SJCRH30 (cell line): Measurements from ENCODE around the gene NACC1. TPM values are rescaled to one million over a fixed set of nuclear protein-coding genes. Genes with fewer than 3 reads are reported as not detected.

ENCODE experiments used
- DNase-seq, 2 experiments: peaks; one replicate each; pipeline ENCODE4 v3.0.0-alpha.2; 2015 to 2020
- H3K27ac ChIP-seq: fragments of 250-450 bp; sonication (Bioruptor Pico); 2 replicates; pipeline ENCODE4 v1.5.1; 2020; ENCODE audit warnings: mild to moderate bottlenecking, moderate library complexity
- H3K27me3 ChIP-seq: fragments of 250-450 bp; sonication (Bioruptor Pico); 2 replicates; pipeline ENCODE4 v1.5.1; 2020; ENCODE audit warnings: mild to moderate bottlenecking, moderate library complexity
- H3K36me3 ChIP-seq: fragments of 250-450 bp; sonication (Bioruptor Pico); 2 replicates; pipeline ENCODE4 v1.5.1; 2020; ENCODE audit warnings: mild to moderate bottlenecking, moderate library complexity
- H3K4me1 ChIP-seq: fragments of 250-450 bp; sonication (Bioruptor Pico); 2 replicates; pipeline ENCODE4 v1.5.1; 2020; ENCODE audit warnings: mild to moderate bottlenecking, moderate library complexity
- H3K4me3 ChIP-seq: fragments of 250-450 bp; sonication (Bioruptor Pico); 2 replicates; pipeline ENCODE4 v1.5.1; 2020; ENCODE audit warnings: mild to moderate bottlenecking, moderate library complexity
- H3K9me3 ChIP-seq: fragments of 250-450 bp; sonication (Bioruptor Pico); replicated peaks from 2 replicates; pipeline ENCODE4 v1.5.1; 2020; ENCODE audit warnings: mild to moderate bottlenecking, moderate library complexity
- total RNA-seq: library from RNA; depleted of rRNA; stranded (reverse); fragments of >200 nt; shearing (Covaris generic); gene quantifications from 2 replicates; pipeline ENCODE4 v1.2.3, GENCODE V29; 2014

NACC1 gene
- total RNA-seq, 1 experiment from 2014 or later = 103 TPM

GRCh38 chr19:13150931-13151604, 33.0 kb downstream of the NACC1 start:
- Histone ChIP-seq H3K27me3 (no peaks in the 10 kb centered on the region), H3K36me3 (peaks cover 3% of the 10 kb centered on the region; the same call in 1 of the 2 replicates), H3K9me3 (no peaks in the 10 kb centered on the region), H3K27ac (peak overlapping the region; percentile 56), H3K4me1 (peaks cover 6% of the 10 kb centered on the region; the same call in 1 of the 2 replicates), H3K4me3 (peak overlapping the region; percentile 75)
- peak in 1 of 2 experiments; percentile 42 for DNase-seq

GRCh38 chr19:13151605-13152355, 33.7 kb downstream of the NACC1 start:
- H3K27ac ChIP-seq = peak overlapping the region; percentile 93
- peaks cover 3% of the 10 kb centered on the region; the same call in 1 of the 2 replicates for H3K36me3 ChIP-seq
- H3K9me3 ChIP-seq = no peaks in the 10 kb centered on the region
- H3K27me3 ChIP-seq = no peaks in the 10 kb centered on the region
- peaks cover 11% of the 10 kb centered on the region; the same call in 1 of the 2 replicates for H3K4me1 ChIP-seq
- peak; percentile 99 for DNase-seq
- peak overlapping the region; percentile 75 for H3K4me3 ChIP-seq

GRCh38 chr19:13152356-13152973, 34.4 kb downstream of the NACC1 start:
- Histone ChIP-seq H3K9me3 (no peaks in the 10 kb centered on the region), H3K4me1 (peaks cover 11% of the 10 kb centered on the region; the same call in 1 of the 2 replicates), H3K36me3 (peaks cover 3% of the 10 kb centered on the region; the same call in 1 of the 2 replicates), H3K27me3 (no peaks in the 10 kb centered on the region), H3K27ac (peak overlapping the region; percentile 93), H3K4me3 (peak overlapping the region; percentile 75)
- DNase-seq = no peak

- H3K4me3 ChIP-seq = peak overlapping the region; percentile 75
- H3K4me1 ChIP-seq = peaks cover 11% of the 10 kb centered on the region; the same call in 1 of the 2 replicates
- peak overlapping the region; percentile 93 for H3K27ac ChIP-seq
- peaks cover 3% of the 10 kb centered on the region; the same call in 1 of the 2 replicates for H3K36me3 ChIP-seq
- peak; percentile 99 for DNase-seq
- no peaks in the 10 kb centered on the region for H3K27me3 ChIP-seq
- H3K9me3 ChIP-seq = no peaks in the 10 kb centered on the region
Observed at GRCh38 chr19:13152974-13153568, 35.0 kb downstream of the NACC1 start.

GRCh38 chr19:13153569-13154240, 35.6 kb downstream of the NACC1 start:
- no peaks in the 10 kb centered on the region for H3K9me3 ChIP-seq
- H3K27me3 ChIP-seq = no peaks in the 10 kb centered on the region
- DNase-seq = peak; percentile 57 to 64
- peak overlapping the region; percentile 75 for H3K4me3 ChIP-seq
- peaks cover 11% of the 10 kb centered on the region; the same call in 1 of the 2 replicates for H3K4me1 ChIP-seq
- H3K27ac ChIP-seq = peak overlapping the region; percentile 93
- H3K36me3 ChIP-seq = peaks cover 3% of the 10 kb centered on the region; the same call in 1 of the 2 replicates

- Histone ChIP-seq H3K36me3 (peaks cover 3% of the 10 kb centered on the region; the same call in 1 of the 2 replicates), H3K4me1 (peaks cover 11% of the 10 kb centered on the region; the same call in 1 of the 2 replicates), H3K4me3 (peak overlapping the region; percentile 75), H3K9me3 (no peaks in the 10 kb centered on the region), H3K27ac (peak overlapping the region; percentile 93), H3K27me3 (no peaks in the 10 kb centered on the region)
- DNase-seq = peak; percentile 73 to 77
Observed at GRCh38 chr19:13154241-13154778, 36.2 kb downstream of the NACC1 start.

- H3K27me3 ChIP-seq = no peaks in the 10 kb centered on the region
- H3K36me3 ChIP-seq = peaks cover 3% of the 10 kb centered on the region; the same call in 1 of the 2 replicates
Observed at GRCh38 chr19:13154911-13155471, 36.9 kb downstream of the NACC1 start.

GRCh38 chr19:13155472-13156359, 37.7 kb downstream of the NACC1 start:
- Histone ChIP-seq H3K4me1 (peaks cover 11% of the 10 kb centered on the region; the same call in 1 of the 2 replicates), H3K4me3 (peak overlapping the region; percentile 75), H3K27me3 (no peaks in the 10 kb centered on the region), H3K36me3 (peaks cover 3% of the 10 kb centered on the region; the same call in 1 of the 2 replicates), H3K9me3 (no peaks in the 10 kb centered on the region), H3K27ac (peak overlapping the region; percentile 93)
- peak; percentile 92 to 95 for DNase-seq

More at GRCh38 chr19:13154911-13155471, 36.9 kb downstream of the NACC1 start:
- Histone ChIP-seq H3K9me3 (no peaks in the 10 kb centered on the region), H3K4me1 (peaks cover 11% of the 10 kb centered on the region; the same call in 1 of the 2 replicates), H3K4me3 (peak overlapping the region; percentile 75), H3K27ac (peak overlapping the region; percentile 93)
- DNase-seq = peak; percentile 71 to 81

GRCh38 chr19:13159713-13160112, 41.6 kb downstream of the NACC1 start:
- no peak overlapping the region for H3K4me3 ChIP-seq
- H3K36me3 ChIP-seq = no peaks in the 10 kb centered on the region
- DNase-seq = no peak
- peaks cover 27% of the 10 kb centered on the region for H3K4me1 ChIP-seq
- no peaks in the 10 kb centered on the region for H3K9me3 ChIP-seq
- H3K27me3 ChIP-seq = no peaks in the 10 kb centered on the region
- H3K27ac ChIP-seq = no peak overlapping the region

- Histone ChIP-seq H3K4me1 (peaks cover 32% of the 10 kb centered on the region), H3K4me3 (no peak overlapping the region), H3K36me3 (no peaks in the 10 kb centered on the region), H3K9me3 (no peaks in the 10 kb centered on the region), H3K27ac (no peak overlapping the region), H3K27me3 (no peaks in the 10 kb centered on the region)
- no peak for DNase-seq
Observed at GRCh38 chr19:13160557-13160956, 42.5 kb downstream of the NACC1 start.

- Histone ChIP-seq H3K4me1 (peaks cover 36% of the 10 kb centered on the region), H3K27ac (peak overlapping the region; percentile 97), H3K9me3 (no peaks in the 10 kb centered on the region), H3K4me3 (peak overlapping the region; percentile 56), H3K36me3 (no peaks in the 10 kb centered on the region), H3K27me3 (no peaks in the 10 kb centered on the region)
- DNase-seq = peak; percentile 99 to 100
Observed at GRCh38 chr19:13162724-13163608, 44.9 kb downstream of the NACC1 start.
